CD4-positive, alpha-beta T cell treated with Interferon gamma for 1 hour (primary cell): ENCODE results near the gene AGTR1.

ENCODE experiments used
- DNase-seq: peaks from one replicate; pipeline ENCODE4 v3.0.0-alpha.2; 2020

AGTR1 gene

GRCh38 chr3:148697306-148698189 lies at the start of gene AGTR1:
Gene AGTR1, plus strand, starts transcription at chr3:148697903. Its CDS starts 43,133 bp downstream, at chr3:148741036.
- no peak for DNase-seq

GRCh38 chr3:148648685-148649352 lies 48.9 kb upstream of the AGTR1 start:
- no peak for DNase-seq

GRCh38 chr3:148651549-148651948 lies 46.2 kb upstream of the AGTR1 start:
- DNase-seq, result no peak

DNA sequence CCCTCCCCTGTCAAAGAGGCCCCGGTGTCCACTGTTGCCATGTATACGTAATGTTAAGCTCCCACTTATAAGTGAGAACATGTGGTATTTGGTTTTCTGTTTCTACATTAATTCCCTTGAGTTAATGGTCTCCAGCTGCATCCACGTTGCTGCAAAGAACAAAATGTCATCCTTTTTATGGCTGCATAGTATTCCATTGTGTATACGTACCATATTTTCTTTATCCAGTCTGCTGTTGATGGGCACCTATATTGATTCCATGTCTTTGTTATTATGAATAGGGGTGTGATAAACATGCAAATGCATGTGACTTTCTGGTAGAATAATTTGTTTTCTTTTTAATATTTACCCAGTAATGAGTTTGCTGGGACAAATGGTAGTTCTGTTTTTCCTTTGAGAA lies 43.3 kb upstream of the AGTR1 start:
- DNase-seq, result no peak

GRCh38 chr3:148657470-148657869 lies 40.2 kb upstream of the AGTR1 start:
- no peak for DNase-seq

GRCh38 chr3:148659512-148659911 lies 38.2 kb upstream of the AGTR1 start:
- DNase-seq, result no peak

DNA sequence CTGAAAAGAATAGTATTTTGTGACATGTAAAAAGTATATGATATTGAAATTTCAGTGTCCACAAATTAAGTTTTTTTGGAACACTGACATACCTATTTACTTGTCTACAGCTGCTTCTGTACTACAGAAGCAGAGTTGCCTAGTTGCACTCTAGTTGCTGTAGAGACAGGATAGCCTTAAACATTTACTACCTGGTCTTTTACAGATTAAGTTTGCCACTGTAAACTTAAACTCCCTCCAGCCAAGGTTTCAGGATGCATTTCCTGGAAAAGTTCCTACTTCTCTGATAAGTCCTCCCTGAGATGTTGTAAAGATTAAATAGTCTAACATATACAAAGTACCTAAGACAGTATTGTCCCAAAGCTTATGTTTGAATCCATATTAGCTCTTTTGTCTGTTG lies 17.4 kb upstream of the AGTR1 start:
- no peak for DNase-seq

- no peak for DNase-seq
These were observed 16.6 kb upstream of the AGTR1 start for GRCh38 chr3:148681080-148681479.

- no peak for DNase-seq
These were observed 14.7 kb upstream of the AGTR1 start for GRCh38 chr3:148682997-148683396.

- no peak for DNase-seq
These were observed 3.6 kb upstream of the AGTR1 start for GRCh38 chr3:148694116-148694515.

GRCh38 chr3:148698190-148698810 lies 597 bp downstream of the AGTR1 start:
- DNase-seq, result no peak

GRCh38 chr3:148705314-148705713 lies 7.6 kb downstream of the AGTR1 start:
- DNase-seq, result no peak

- no peak for DNase-seq
These were observed 10.1 kb downstream of the AGTR1 start for GRCh38 chr3:148707601-148708380.

GRCh38 chr3:148708409-148708808 lies 10.7 kb downstream of the AGTR1 start:
- no peak for DNase-seq

- DNase-seq, result no peak
These were observed 12.0 kb downstream of the AGTR1 start for GRCh38 chr3:148709560-148710253.

- DNase-seq, result no peak
These were observed 13.0 kb downstream of the AGTR1 start for GRCh38 chr3:148710665-148711064.

- no peak for DNase-seq
These were observed 14.4 kb downstream of the AGTR1 start for GRCh38 chr3:148711981-148712666.

DNA sequence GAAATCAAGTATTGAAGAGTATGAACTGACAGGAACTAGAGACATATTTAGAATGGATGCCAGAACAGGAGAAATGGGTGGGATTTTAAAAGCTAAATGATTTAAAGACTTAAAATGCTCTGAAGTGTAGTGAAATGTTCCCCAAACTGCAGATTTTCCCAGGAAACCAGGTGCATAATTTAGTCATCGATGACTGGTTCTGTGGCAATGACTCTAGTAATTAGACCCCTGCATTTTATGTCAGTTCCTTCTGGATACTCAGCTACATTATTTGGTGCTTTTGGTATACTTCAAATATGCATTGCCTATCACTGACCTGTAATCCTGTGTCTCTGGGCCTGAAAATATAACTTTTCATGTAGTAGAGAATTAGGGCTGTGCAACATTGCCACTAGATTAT lies 16.8 kb downstream of the AGTR1 start:
- no peak for DNase-seq

DNA sequence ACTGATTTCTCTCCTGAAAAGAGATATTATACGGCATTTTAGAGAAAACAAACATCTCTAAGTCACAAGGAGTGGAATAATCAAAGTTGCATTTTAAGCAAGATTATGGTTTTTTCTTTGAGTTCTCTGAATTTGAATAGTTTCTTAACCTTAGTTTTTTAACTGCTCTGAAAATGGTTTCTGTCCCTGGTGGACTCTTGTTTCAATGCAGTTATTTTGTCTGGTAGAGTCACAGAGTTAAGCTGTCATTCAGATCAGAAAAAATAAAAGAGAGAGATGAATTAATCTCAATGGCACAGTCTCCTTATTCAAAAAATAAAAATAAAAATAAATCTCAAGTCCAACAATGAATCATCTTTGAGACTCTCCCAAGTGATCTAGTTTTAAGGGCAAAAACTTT lies 19.0 kb downstream of the AGTR1 start:
- no peak for DNase-seq

DNA sequence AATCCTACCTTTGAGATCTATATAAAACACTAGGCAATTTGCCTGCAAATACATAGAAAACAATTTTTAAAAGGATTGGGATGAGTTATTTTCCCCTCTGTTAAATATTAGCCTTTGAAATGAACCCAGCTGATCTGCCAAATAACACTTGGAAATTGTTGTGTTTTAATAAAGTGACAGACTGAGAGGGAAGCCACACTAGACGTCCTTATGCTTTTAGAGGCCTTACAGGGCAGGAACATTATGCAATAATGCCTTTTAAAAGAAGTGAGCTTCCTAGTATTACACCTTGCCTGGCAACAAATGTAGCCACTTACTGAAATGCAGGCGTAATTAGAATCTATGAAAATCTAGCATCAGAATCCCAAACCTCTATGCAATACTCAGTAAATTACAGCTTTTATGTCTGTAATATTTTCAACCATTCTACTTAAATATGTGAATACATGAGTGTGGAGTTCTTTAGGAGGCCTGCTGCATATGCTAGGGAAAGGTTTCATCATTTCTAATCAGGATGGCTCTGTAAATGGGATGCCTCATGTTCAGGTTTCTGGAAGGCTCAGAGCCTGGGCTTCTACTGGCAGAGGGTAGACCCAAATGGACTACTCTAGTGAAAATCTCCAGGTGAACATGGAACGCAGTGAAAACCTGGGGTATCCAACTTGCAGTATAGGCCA lies 20.3 kb downstream of the AGTR1 start:
- no peak for DNase-seq
